WTC11 (cell line): Measurements from ENCODE around the gene TMEM175. TPM values are rescaled to one million over a fixed set of nuclear protein-coding genes. Genes with fewer than 3 reads are reported as not detected.
"Not testable (repeated sequence)": the region's sequence is repeated elsewhere in the genome, so short reads cannot be mapped to it uniquely, and the experiment has no call there.

Source experiments
- ATAC-seq: fragments of 200-7000 bp; cut with Tn5 transposase; 2 replicates; pipeline ENCODE4 v1.10.0; 2021; ENCODE audit warnings: mild to moderate bottlenecking, moderate library complexity
- CTCF ChIA-PET: fragments of 300-600 bp; sonication (Branson Sonifier 250); formaldehyde crosslinking; loops from one replicate; lab custom pipeline; 2021; ENCODE audit warnings: antibody characterized with exemption; lab: Charles Lee
- POLR2A ChIA-PET: fragments of 350-600 bp; sonication (Branson Sonifier 250); formaldehyde crosslinking; loops from one replicate; lab custom pipeline; 2021; ENCODE audit warnings: antibody characterized with exemption; lab: Charles Lee
- DNase-seq: peaks from one replicate; pipeline ENCODE4 v3.0.0; 2021; ENCODE audit warnings: low spot score
- H3K27ac Mint-ChIP-seq: 2 replicates; pipeline ENCODE4 v1.8.0; 2021; ENCODE audit warnings: mixed read lengths
- H3K27me3 Mint-ChIP-seq: 2 replicates; pipeline ENCODE4 v1.8.0; 2021; ENCODE audit warnings: low read depth, mild to moderate bottlenecking, moderate library complexity, mixed read lengths
- H3K36me3 Mint-ChIP-seq: 2 replicates; pipeline ENCODE4 v1.8.0; 2021; ENCODE audit warnings: mixed read lengths
- H3K4me1 Mint-ChIP-seq: 2 replicates; pipeline ENCODE4 v1.8.0; 2022; ENCODE audit warnings: mixed read lengths
- H3K4me3 Mint-ChIP-seq: 2 replicates; pipeline ENCODE4 v1.8.0; 2021; ENCODE audit warnings: mild to moderate bottlenecking, moderate library complexity, mixed read lengths
- H3K9me3 Mint-ChIP-seq: 2 replicates; pipeline ENCODE4 v1.8.0; 2021; ENCODE audit warnings: mixed read lengths
- E2F5 ChIP-seq: sonication (generic); formaldehyde crosslinking; IDR thresholded peaks from 2 replicates; pipeline ENCODE4 v1.8.1; 2022; ENCODE audit warnings: mild to moderate bottlenecking, moderate library complexity, missing genetic modification reagents
- ESRRA ChIP-seq: sonication (generic); formaldehyde crosslinking; IDR thresholded peaks from 2 replicates; pipeline ENCODE4 v1.8.1; 2022; ENCODE audit warnings: mild to moderate bottlenecking, missing genetic modification reagents, borderline replicate concordance
- GABPB1 ChIP-seq: sonication (generic); formaldehyde crosslinking; IDR thresholded peaks from 2 replicates; pipeline ENCODE4 v1.8.1; 2023; ENCODE audit warnings: mild to moderate bottlenecking, missing genetic modification reagents
- KAT7 ChIP-seq: sonication (generic); formaldehyde crosslinking; IDR thresholded peaks from 2 replicates; pipeline ENCODE4 v1.8.1; 2023; ENCODE audit warnings: missing genetic modification reagents, mild to moderate bottlenecking, borderline replicate concordance
- NFATC4 ChIP-seq: fragments of 250-450 bp; sonication (Bioruptor Pico); IDR thresholded peaks from 2 replicates; pipeline ENCODE4 v1.9.0; 2021; ENCODE audit warnings: mild to moderate bottlenecking
- SMAD3 ChIP-seq: sonication (generic); formaldehyde crosslinking; IDR thresholded peaks from 2 replicates; pipeline ENCODE4 v1.8.0; 2022; ENCODE audit warnings: missing genetic modification reagents, mild to moderate bottlenecking, borderline replicate concordance
- ZBTB21 ChIP-seq: sonication (generic); formaldehyde crosslinking; IDR thresholded peaks from 2 replicates; pipeline ENCODE4 v1.8.1; 2023; ENCODE audit warnings: mild to moderate bottlenecking, missing genetic modification reagents, borderline replicate concordance
- ZNF138 ChIP-seq: sonication (generic); formaldehyde crosslinking; conservative IDR thresholded peaks from 2 replicates; pipeline ENCODE4 v1.8.1; 2022; ENCODE audit warnings: mild to moderate bottlenecking, moderate library complexity, missing genetic modification reagents
- ZNF512 ChIP-seq: sonication (generic); formaldehyde crosslinking; IDR thresholded peaks from 2 replicates; pipeline ENCODE4 v1.8.1; 2022; ENCODE audit warnings: missing genetic modification reagents, borderline replicate concordance
- total RNA-seq: library from RNA; stranded (reverse); gene quantifications from 3 replicates; pipeline ENCODE4 v1.2.3, GENCODE V29; 2021

The TMEM175 gene
- total RNA-seq, 1 experiment from 2014 or later = 9.2 TPM

- no peak for ATAC-seq
- TF ChIP-seq E2F5 (CRISPR knock-in tag) (no peak), ZNF512 (CRISPR knock-in tag) (no peak), NFATC4 (no peak), SMAD3 (CRISPR knock-in tag) (no peak)
- 0 out of 2 replicates have a peak, but pooled peaks cover 2% of the 10 kb centered on the region for H3K36me3 Mint-ChIP-seq
- peaks cover 21% of the 10 kb centered on the region for H3K27me3 Mint-ChIP-seq
- no peak overlapping the region for H3K4me3 Mint-ChIP-seq
- ChIA-PET CTCF (interaction anchor here (1.6 kb wide), 1 partner anchor 13 kb away, joined by 4 read pairs; no protein-coding TSS in a partner anchor), POLR2A (no interaction called here)
- peaks cover 3% of the 10 kb centered on the region; the same call in 1 of the 2 replicates for H3K9me3 Mint-ChIP-seq
- no peak overlapping the region for H3K27ac Mint-ChIP-seq
- DNase-seq = no peak
- peaks cover 4% of the 10 kb centered on the region; the same call in 1 of the 2 replicates for H3K4me1 Mint-ChIP-seq
Observed at GRCh38 chr4:974668-975067, 42.4 kb downstream of the TMEM175 start.

GRCh38 chr4:976016-976415, 43.8 kb downstream of the TMEM175 start:
- H3K36me3 Mint-ChIP-seq, ATAC-seq, POLR2A ChIA-PET: not testable (repeated sequence)

GRCh38 chr4:978957-979701, 46.9 kb downstream of the TMEM175 start:
- peaks cover 3% of the 10 kb centered on the region; the same call in 1 of the 2 replicates for H3K9me3 Mint-ChIP-seq
- peaks cover 4% of the 10 kb centered on the region; the same call in 1 of the 2 replicates for H3K4me1 Mint-ChIP-seq
- no peak overlapping the region for H3K4me3 Mint-ChIP-seq
- ATAC-seq = no peak
- 0 out of 2 replicates have a peak, but pooled peaks cover 2% of the 10 kb centered on the region for H3K36me3 Mint-ChIP-seq
- no peak overlapping the region for H3K27ac Mint-ChIP-seq
- TF ChIP-seq ZBTB21 (CRISPR knock-in tag) (no peak), GABPB1 (CRISPR knock-in tag) (peak; percentile 95)
- ChIA-PET POLR2A (no interaction called here), CTCF (no interaction called here)
- no peak for DNase-seq
- peaks cover 12% of the 10 kb centered on the region for H3K27me3 Mint-ChIP-seq

More at GRCh38 chr4:976016-976415, 43.8 kb downstream of the TMEM175 start:
- DNase-seq, H3K9me3 Mint-ChIP-seq, H3K27ac Mint-ChIP-seq, H3K4me1 Mint-ChIP-seq, CTCF ChIA-PET, H3K4me3 Mint-ChIP-seq: not testable (repeated sequence)
- peaks cover 21% of the 10 kb centered on the region for H3K27me3 Mint-ChIP-seq

GRCh38 chr4:982291-982690, 50.0 kb downstream of the TMEM175 start:
- CTCF ChIA-PET = no interaction called here
- H3K27ac Mint-ChIP-seq = no peak overlapping the region
- ATAC-seq = no peak
- no peaks in the 10 kb centered on the region for H3K9me3 Mint-ChIP-seq
- no peaks in the 10 kb centered on the region for H3K36me3 Mint-ChIP-seq
- H3K4me1 Mint-ChIP-seq = peaks cover 16% of the 10 kb centered on the region
- POLR2A ChIA-PET = no interaction called here
- H3K4me3 Mint-ChIP-seq = no peak overlapping the region
- H3K27me3 Mint-ChIP-seq = peaks cover 18% of the 10 kb centered on the region
- TF ChIP-seq ZNF138 (CRISPR knock-in tag) = no peak
- DNase-seq = no peak

GRCh38 chr4:982814-983213, 50.6 kb downstream of the TMEM175 start:
- CTCF ChIA-PET = no interaction called here

More at GRCh38 chr4:982814-983213, 50.6 kb downstream of the TMEM175 start:
- no peak overlapping the region for H3K4me3 Mint-ChIP-seq
- peaks cover 16% of the 10 kb centered on the region for H3K4me1 Mint-ChIP-seq
- peaks cover 18% of the 10 kb centered on the region for H3K27me3 Mint-ChIP-seq
- ATAC-seq = no peak
- no peak overlapping the region for H3K27ac Mint-ChIP-seq
- no peak for DNase-seq
- TF ChIP-seq KAT7 (CRISPR knock-in tag) (no peak), ESRRA (CRISPR knock-in tag) (no peak)
- TF ChIP-seq, all 79 proteins: peak for 0
- Mint-ChIP-seq H3K36me3 (no peaks in the 10 kb centered on the region), H3K9me3 (no peaks in the 10 kb centered on the region)
- POLR2A ChIA-PET = no interaction called here
